H1 (cell line): ENCODE data around the gene TTC38. TPM values are rescaled to one million over a fixed set of nuclear protein-coding genes. Genes with fewer than 3 reads are reported as not detected.

Source experiments
- CTCF ChIA-PET: fragments of 300-600 bp; sonication (Branson Sonifier 250); formaldehyde crosslinking; loops from one replicate; lab custom pipeline; 2021; ENCODE audit not compliant: partially characterized antibody; lab: Charles Lee
- POLR2A ChIA-PET: fragments of 300-600 bp; sonication (Branson Sonifier 250); formaldehyde crosslinking; loops from one replicate; lab custom pipeline; 2021; ENCODE audit warnings: inconsistent platforms; ENCODE audit not compliant: partially characterized antibody; lab: Charles Lee
- DNase-seq, 2 experiments: peaks; one replicate each; pipeline versions ENCODE4 v3.0.0 to v3.0.0-alpha.2; 2010 to 2022; ENCODE audit warnings: low spot score in 2 of 2, low read depth in 1 of 2, mixed read lengths in 1 of 2
- FAIRE-seq: peaks from 2 replicates; lab custom pipeline; 2011; peaks lifted over from hg19 to GRCh38; lab: Jason Lieb, UNC
- H2AFZ ChIP-seq: 2 replicates; pipeline ENCODE4 v1.8.1; 2012; ENCODE audit warnings: low read length, inconsistent platforms
- H2AK5ac ChIP-seq: 2 replicates; pipeline ENCODE4 v1.6.1; 2013; ENCODE audit warnings: low read depth, low read length
- H2BK120ac ChIP-seq: replicated peaks from 2 replicates; pipeline ENCODE3; 2013; ENCODE audit warnings: low read depth, low read length, inconsistent platforms
- H2BK12ac ChIP-seq: 2 replicates; pipeline ENCODE4 v1.6.1; 2013; ENCODE audit warnings: low read depth, low read length
- H2BK15ac ChIP-seq: 2 replicates; pipeline ENCODE4 v1.6.1; 2013; ENCODE audit warnings: low read length
- H2BK20ac ChIP-seq: 2 replicates; pipeline ENCODE4 v1.6.1; 2013; ENCODE audit warnings: low read length
- H2BK5ac ChIP-seq: 2 replicates; pipeline ENCODE4 v1.6.1; 2013; ENCODE audit warnings: low read depth, low read length
- H3K14ac ChIP-seq: 2 replicates; pipeline ENCODE4 v1.6.1; 2013; ENCODE audit warnings: inconsistent platforms; ENCODE audit not compliant: insufficient read length
- H3K18ac ChIP-seq: 2 replicates; pipeline ENCODE4 v1.6.1; 2013; ENCODE audit warnings: low read length; ENCODE audit errors: extremely low read depth
- H3K23ac ChIP-seq: 2 replicates; pipeline ENCODE4 v1.6.1; 2013; ENCODE audit warnings: inconsistent platforms; ENCODE audit not compliant: insufficient read length
- H3K23me2 ChIP-seq: 2 replicates; pipeline ENCODE4 v1.6.1; 2013; ENCODE audit warnings: low read depth, low read length
- H3K27ac ChIP-seq: 2 replicates; pipeline ENCODE4 v1.6.1; 2011; ENCODE audit warnings: low read depth, low read length, inconsistent platforms
- H3K27me3 ChIP-seq, 4 experiments: replicated peaks in 1 of 4; 1 replicate in 1 of 4; 2 replicates in 3 of 4; pipeline versions ENCODE4 v1.6.1 to v1.8.1; 2011 to 2013; ENCODE audit warnings: low read length in 3 of 4, mild to moderate bottlenecking in 3 of 4, inconsistent platforms in 2 of 4, mixed read lengths in 2 of 4, moderate library complexity in 1 of 4; ENCODE audit not compliant: control insufficient read depth in 3 of 4, insufficient read depth in 3 of 4; ENCODE audit errors: extremely low read depth in 1 of 4
- H3K36me3 ChIP-seq, 4 experiments: 2 replicates each; pipeline versions ENCODE4 v1.6.1 to v1.8.1; 2011 to 2013; ENCODE audit warnings: mild to moderate bottlenecking in 4 of 4, low read length in 3 of 4, moderate library complexity in 2 of 4, control low read depth in 1 of 4, inconsistent platforms in 1 of 4; ENCODE audit not compliant: insufficient read depth in 4 of 4, control insufficient read depth in 2 of 4
- H3K4ac ChIP-seq: replicated peaks from 2 replicates; pipeline ENCODE3; 2013; ENCODE audit warnings: low read length, low read depth, mixed read lengths, inconsistent platforms; ENCODE audit not compliant: insufficient read length
- H3K4me1 ChIP-seq, 4 experiments: replicated peaks in 1 of 4; 1 replicate in 1 of 4; 2 replicates in 3 of 4; pipeline versions ENCODE4 v1.6.1 to v1.8.1; 2011 to 2013; ENCODE audit warnings: low read length in 3 of 4, inconsistent platforms in 2 of 4, mixed read lengths in 1 of 4; ENCODE audit not compliant: insufficient read depth in 4 of 4, control insufficient read depth in 3 of 4
- H3K4me2 ChIP-seq, 2 experiments: 2 replicates each; pipeline versions ENCODE4 v1.6.1 to v1.8.1; 2011 to 2013; ENCODE audit warnings: low read depth in 2 of 2, low read length in 2 of 2, control low read depth in 1 of 2, inconsistent platforms in 1 of 2, mild to moderate bottlenecking in 1 of 2; ENCODE audit not compliant: insufficient read depth in 1 of 2
- H3K4me3 ChIP-seq, 4 experiments: fragments of 200-600, 300-600 bp in 1 of 4; sonication (generic), shearing (Covaris generic), sonication (Bioruptor Twin) in 1 of 4; 2 replicates each; pipeline versions ENCODE4 v1.5.1 to v1.8.1; 2011 to 2016; ENCODE audit warnings: low read length in 4 of 4, low read depth in 3 of 4, control low read depth in 2 of 4, inconsistent platforms in 2 of 4, mild to moderate bottlenecking in 2 of 4, mixed read lengths in 1 of 4, moderate library complexity in 1 of 4; ENCODE audit not compliant: insufficient read depth in 2 of 4; ENCODE audit errors: extremely low read depth in 1 of 4
- H3K56ac ChIP-seq: replicated peaks from 2 replicates; pipeline ENCODE3; 2013; ENCODE audit warnings: low read depth, mild to moderate bottlenecking, mixed read lengths, low read length, inconsistent platforms; ENCODE audit not compliant: insufficient read length
- H3K79me1 ChIP-seq: 2 replicates; pipeline ENCODE4 v1.6.1; 2013; ENCODE audit warnings: low read depth, low read length, control low read depth
- H3K79me2 ChIP-seq, 2 experiments: 2 replicates each; pipeline versions ENCODE4 v1.6.1 to v1.8.1; 2012 to 2013; ENCODE audit warnings: low read length in 2 of 2, mild to moderate bottlenecking in 2 of 2, inconsistent platforms in 1 of 2; ENCODE audit not compliant: insufficient read depth in 2 of 2, control insufficient read depth in 1 of 2
- H3K9ac ChIP-seq, 4 experiments: replicated peaks in 1 of 4; 1 replicate in 1 of 4; 2 replicates in 3 of 4; pipeline versions ENCODE4 v1.6.1 to v1.8.1; 2011 to 2013; ENCODE audit warnings: low read depth in 3 of 4, low read length in 3 of 4, control low read depth in 2 of 4, mild to moderate bottlenecking in 2 of 4, moderate library complexity in 2 of 4, inconsistent platforms in 1 of 4; ENCODE audit errors: extremely low read depth in 1 of 4
- H3K9me3 ChIP-seq, 2 experiments: 2 replicates each; pipeline versions ENCODE4 v1.6.1 to v1.8.1; 2012 to 2013; ENCODE audit warnings: mild to moderate bottlenecking in 2 of 2, moderate library complexity in 2 of 2, control low read depth in 1 of 2, inconsistent platforms in 1 of 2, low read depth in 1 of 2, low read length in 1 of 2, mixed read lengths in 1 of 2; ENCODE audit not compliant: insufficient read depth in 2 of 2
- H4K20me1 ChIP-seq, 2 experiments: replicated peaks in 1 of 2; 2 replicates each; pipeline versions ENCODE3 to v1.8.1; 2011 to 2013; ENCODE audit warnings: inconsistent platforms in 2 of 2, low read length in 2 of 2, mild to moderate bottlenecking in 1 of 2; ENCODE audit not compliant: insufficient read depth in 2 of 2, control insufficient read depth in 1 of 2
- H4K5ac ChIP-seq: 2 replicates; pipeline ENCODE4 v1.6.1; 2013; ENCODE audit warnings: low read length, low read depth, mixed read lengths, inconsistent platforms; ENCODE audit not compliant: insufficient read length
- H4K8ac ChIP-seq: 2 replicates; pipeline ENCODE4 v1.8.0; 2013; ENCODE audit warnings: mild to moderate bottlenecking, moderate library complexity, low read length, inconsistent platforms; ENCODE audit not compliant: insufficient read depth; ENCODE audit errors: extremely low read depth
- H4K91ac ChIP-seq: replicated peaks from 2 replicates; pipeline ENCODE3; 2013; ENCODE audit warnings: low read length, mixed read lengths, inconsistent platforms; ENCODE audit not compliant: insufficient read length
- BRCA1 ChIP-seq: IDR thresholded peaks from 2 replicates; pipeline ENCODE4 v1.6.1; 2012; ENCODE audit warnings: low read depth, low read length, improper control_type of control experiment
- CHD1 ChIP-seq: IDR thresholded peaks from 2 replicates; pipeline ENCODE4 v1.6.1; 2012; ENCODE audit warnings: low read depth, low read length, improper control_type of control experiment
- EGR1 ChIP-seq: IDR thresholded peaks from 2 replicates; pipeline ENCODE4 v1.6.1; 2011; ENCODE audit warnings: low read depth, low read length, borderline replicate concordance
- FOSL1 ChIP-seq: IDR thresholded peaks from 2 replicates; pipeline ENCODE4 v1.6.1; 2011; ENCODE audit warnings: mild to moderate bottlenecking, low read depth, low read length, moderate library complexity; ENCODE audit not compliant: insufficient read depth
- GTF2F1 ChIP-seq: IDR thresholded peaks from 2 replicates; pipeline ENCODE4 v1.6.1; 2012; ENCODE audit warnings: low read depth, low read length, improper control_type of control experiment, borderline replicate concordance
- HDAC6 ChIP-seq: IDR thresholded peaks from one replicate; pipeline ENCODE4 v1.7.1; 2012; ENCODE audit warnings: low read depth, mild to moderate bottlenecking, inconsistent platforms, low read length, moderate library complexity
- JUN ChIP-seq: IDR thresholded peaks from 2 replicates; pipeline ENCODE4 v1.6.1; 2011; ENCODE audit warnings: low read depth, mild to moderate bottlenecking, improper control_type of control experiment, low read length
- KDM4A ChIP-seq: IDR thresholded peaks from one replicate; pipeline ENCODE4 v1.7.1; 2012; ENCODE audit warnings: low read depth, mild to moderate bottlenecking, moderate library complexity, low read length, inconsistent platforms; ENCODE audit not compliant: severe bottlenecking
- MAFK ChIP-seq: IDR thresholded peaks from 2 replicates; pipeline ENCODE4 v1.6.1; 2012; ENCODE audit warnings: low read depth, mild to moderate bottlenecking, improper control_type of control experiment, low read length
- NRF1 ChIP-seq: IDR thresholded peaks from 2 replicates; pipeline ENCODE4 v1.6.1; 2011; ENCODE audit warnings: mild to moderate bottlenecking, low read depth, low read length, improper control_type of control experiment
- RAD21 ChIP-seq, 2 experiments: IDR thresholded peaks in 1 of 2; conservative IDR thresholded peaks in 1 of 2; 2 replicates each; pipeline ENCODE4 v1.6.1; 2011; ENCODE audit warnings: low read depth in 2 of 2, low read length in 2 of 2, improper control_type of control experiment in 1 of 2, inconsistent platforms in 1 of 2, mild to moderate bottlenecking in 1 of 2, moderate library complexity in 1 of 2
- SIX5 ChIP-seq: IDR thresholded peaks from 2 replicates; pipeline ENCODE4 v1.6.1; 2011; ENCODE audit warnings: mild to moderate bottlenecking, low read depth, low read length
- SP1 ChIP-seq: IDR thresholded peaks from 2 replicates; pipeline ENCODE4 v1.6.1; 2011; ENCODE audit warnings: low read depth, low read length
- TAF1 ChIP-seq: IDR thresholded peaks from 2 replicates; pipeline ENCODE4 v1.6.1; 2011; ENCODE audit warnings: mild to moderate bottlenecking, low read depth, low read length
- TBP ChIP-seq: IDR thresholded peaks from 2 replicates; pipeline ENCODE4 v1.6.1; 2011; ENCODE audit warnings: low read depth, low read length, improper control_type of control experiment
- TCF12 ChIP-seq: IDR thresholded peaks from 2 replicates; pipeline ENCODE4 v1.6.1; 2011; ENCODE audit warnings: low read depth, mild to moderate bottlenecking, low read length
- WGBS, 2 experiments: shearing (Covaris generic) in 1 of 2; methylation state at CpG; one replicate each; pipeline versions ENCODE4 v1.1.6 to v1.1.7; 2013 to 2015; ENCODE audit warnings: low lambda C conversion rate in 2 of 2, mixed read lengths in 2 of 2, inconsistent platforms in 1 of 2, low coverage in 1 of 2, missing lambda C conversion rate in 1 of 2; ENCODE audit not compliant: insufficient replicate concordance in 2 of 2, insufficient coverage in 1 of 2, insufficient read length in 1 of 2; ENCODE audit errors: extremely low coverage in 1 of 2, missing lambda C conversion rate in 1 of 2; 5-methylcytosine and 5-hydroxymethylcytosine counted together
- polyA plus RNA-seq, 7 experiments: library from polyadenylated mRNA; depleted of rRNA in 3 of 7; stranded (reverse) in 5 of 7; unstranded in 2 of 7; fragments of >200 nt in 5 of 7; fragments of 200-250 nt in 2 of 7; gene quantifications; 1 replicate in 5 of 7; 2 replicates in 1 of 7; 4 replicates in 1 of 7; pipeline versions ENCODE4 v1.2.1 to v1.2.3, GENCODE V29; 2011 to 2013; ENCODE audit warnings: missing spikeins in 2 of 7, mixed read lengths in 2 of 7
- total RNA-seq: library from RNA; stranded (reverse); fragmentation: NEBNext Ultra II Directional; extraction: Animal tissue kit (Norgen Biotek cat#: 25700); gene quantifications from 2 replicates; pipeline ENCODE4 v1.2.1, GENCODE V29; 2021

Gene TTC38
- total and polyA plus RNA-seq, 2 of the 8 experiments (the other 6 are each of a cell fraction or from before 2014, with no cell fraction given): 25.3 to 34.8 TPM

DNA sequence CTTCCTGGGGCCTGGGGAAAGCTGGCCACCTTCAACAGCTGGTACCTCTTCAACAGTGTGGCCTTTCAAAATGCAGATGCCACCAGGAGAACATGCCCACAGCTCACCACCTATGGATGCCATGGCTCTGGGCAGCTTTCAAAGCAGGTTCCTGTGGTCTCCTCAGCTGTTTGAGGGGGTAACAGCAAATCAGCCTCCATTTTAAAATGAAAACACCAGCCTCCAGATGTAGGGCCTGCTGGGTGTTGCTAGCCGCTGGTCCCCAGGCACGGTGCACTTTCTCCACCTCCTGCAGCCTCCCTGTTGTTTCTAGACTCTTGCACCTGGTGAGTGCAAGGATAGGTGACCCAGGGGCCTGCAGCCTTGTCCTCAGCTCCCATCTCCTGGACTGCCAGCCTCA, 27.7 kb upstream of the TTC38 start:
- Histone ChIP-seq H4K8ac (peak overlapping the region; percentile 65), H3K9ac (no peak overlapping the region), H2AK5ac (no peak overlapping the region), H3K4me2 (no peak overlapping the region), H3K56ac (no peak overlapping the region), H3K4me3 (no peak overlapping the region), H2BK120ac (no peak overlapping the region), H3K27ac (no peak overlapping the region), H3K23me2 (no peaks in the 10 kb centered on the region), H4K20me1 (no peaks in the 10 kb centered on the region), H3K14ac (no peak overlapping the region), H3K23ac (no peak overlapping the region), H2BK20ac (no peak overlapping the region), H3K27me3 (no peaks in the 10 kb centered on the region; a peak in 1 of 7 replicates), H2BK15ac (no peak overlapping the region), H3K18ac (no peak overlapping the region), H2BK5ac (no peak overlapping the region; the same call in 1 of the 2 replicates), H3K79me2 (no peaks in the 10 kb centered on the region), H3K4ac (no peak overlapping the region), H4K5ac (no peak overlapping the region), H3K4me1 (no peaks in the 10 kb centered on the region), H3K79me1 (no peaks in the 10 kb centered on the region), H4K91ac (no peak overlapping the region), H2BK12ac (no peak overlapping the region), H3K36me3 (peaks cover 0 to 3% (median 0%) of the 10 kb centered on the region in 4 experiments; a peak in 1 of 8 replicates), H3K9me3 (no peaks in the 10 kb centered on the region), H2AFZ (no peak overlapping the region)
- ChIA-PET POLR2A (no interaction called here), CTCF (interaction anchor here (1.4 kb wide), 1 partner anchor 161 kb away, joined by 3 read pairs; no protein-coding TSS in a partner anchor)
- FAIRE-seq: no peak
- 100% methylated on average over 2 of the region's 2 CpGs; no CpG with 5 or more reads in 1 of the 2 experiments for WGBS, 2 experiments
- no peak for DNase-seq
- TF ChIP-seq KDM4A (no peak), FOSL1 (no peak), JUN (no peak), RAD21 (IDR thresholded peaks at IDR 0.05 in 1 of 2, conservative IDR thresholded peaks at IDR 0.05 in 1 of 2; ENCODE audit: low read depth in 2 of 2, low read length in 2 of 2) (no peak), BRCA1 (no peak), TCF12 (no peak), MAFK (no peak), SP1 (no peak), SIX5 (no peak), GTF2F1 (no peak), TAF1 (no peak), CHD1 (no peak), HDAC6 (no peak), EGR1 (no peak), TBP (no peak), NRF1 (no peak)
